ENCODE results near the gene TEX2.
"Not testable (repeated sequence)": the region's sequence is repeated elsewhere in the genome, so short reads cannot be mapped to it uniquely, and the experiment has no call there.

TEX2 gene

DNA sequence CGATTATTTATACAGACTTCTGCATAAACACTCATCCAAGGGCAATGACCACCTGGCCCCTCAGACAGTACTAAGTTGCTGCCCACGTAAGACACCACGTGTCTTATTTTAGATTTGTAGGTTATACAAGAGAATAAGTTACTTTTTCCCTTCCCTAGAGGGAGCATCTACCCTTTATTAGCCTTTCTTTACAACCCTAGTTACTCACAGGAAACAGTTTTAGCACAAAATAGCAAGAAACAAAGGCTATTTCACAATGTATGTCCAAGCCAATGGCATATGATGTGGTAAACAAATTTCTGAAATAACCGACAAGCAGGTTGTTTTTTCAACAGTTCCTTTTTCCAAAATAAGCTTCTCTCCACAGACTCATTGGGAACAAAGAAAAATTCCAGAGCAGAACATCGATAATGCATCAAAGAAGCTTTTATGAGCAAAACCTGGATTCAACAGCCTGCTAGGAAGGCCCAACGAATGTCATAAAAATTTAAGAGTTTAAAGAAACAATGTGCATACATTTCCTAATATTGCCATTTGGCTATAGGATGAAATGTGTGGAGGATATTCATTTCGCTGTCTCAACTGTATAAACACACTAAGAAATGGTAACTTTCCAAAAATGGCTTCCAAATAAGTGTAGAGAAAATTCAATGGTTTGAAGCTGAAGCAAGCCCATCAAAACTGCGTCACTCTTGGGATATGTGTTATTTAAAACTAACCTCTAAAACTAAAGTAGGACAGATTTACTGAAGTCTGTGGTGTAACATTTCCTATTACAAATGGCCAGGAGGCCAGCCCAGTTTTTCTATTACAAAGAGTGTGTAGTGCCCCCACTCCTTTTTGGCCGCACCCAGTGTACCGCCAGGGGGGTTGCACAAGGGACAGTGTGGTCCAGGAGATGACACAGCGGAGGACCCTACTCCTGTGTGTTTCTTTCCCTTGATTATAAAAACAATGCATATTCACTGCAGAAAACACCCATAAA, 82.7 kb downstream of the TEX2 start:
- no peak for DNase-seq

DNA sequence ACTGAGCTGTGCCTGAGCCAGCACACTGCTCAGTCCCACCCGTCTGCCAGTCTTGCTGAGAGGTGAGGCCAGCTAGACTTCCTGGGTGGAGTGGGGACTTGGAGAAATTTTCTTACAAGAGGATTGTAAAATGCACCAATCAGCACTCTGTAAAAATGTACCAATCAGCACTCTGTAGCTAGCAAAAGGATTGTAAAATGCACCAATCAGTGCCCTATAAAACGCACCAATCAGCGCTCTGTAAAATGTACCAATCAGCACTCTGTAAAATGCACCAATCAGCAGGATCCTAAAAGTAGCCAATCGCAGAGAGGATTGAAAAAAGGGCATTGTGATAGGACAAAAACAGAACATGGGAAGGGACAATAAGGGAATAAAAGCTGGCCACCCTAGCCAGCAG, 84.0 kb downstream of the TEX2 start:
- not testable (repeated sequence) for DNase-seq

DNA sequence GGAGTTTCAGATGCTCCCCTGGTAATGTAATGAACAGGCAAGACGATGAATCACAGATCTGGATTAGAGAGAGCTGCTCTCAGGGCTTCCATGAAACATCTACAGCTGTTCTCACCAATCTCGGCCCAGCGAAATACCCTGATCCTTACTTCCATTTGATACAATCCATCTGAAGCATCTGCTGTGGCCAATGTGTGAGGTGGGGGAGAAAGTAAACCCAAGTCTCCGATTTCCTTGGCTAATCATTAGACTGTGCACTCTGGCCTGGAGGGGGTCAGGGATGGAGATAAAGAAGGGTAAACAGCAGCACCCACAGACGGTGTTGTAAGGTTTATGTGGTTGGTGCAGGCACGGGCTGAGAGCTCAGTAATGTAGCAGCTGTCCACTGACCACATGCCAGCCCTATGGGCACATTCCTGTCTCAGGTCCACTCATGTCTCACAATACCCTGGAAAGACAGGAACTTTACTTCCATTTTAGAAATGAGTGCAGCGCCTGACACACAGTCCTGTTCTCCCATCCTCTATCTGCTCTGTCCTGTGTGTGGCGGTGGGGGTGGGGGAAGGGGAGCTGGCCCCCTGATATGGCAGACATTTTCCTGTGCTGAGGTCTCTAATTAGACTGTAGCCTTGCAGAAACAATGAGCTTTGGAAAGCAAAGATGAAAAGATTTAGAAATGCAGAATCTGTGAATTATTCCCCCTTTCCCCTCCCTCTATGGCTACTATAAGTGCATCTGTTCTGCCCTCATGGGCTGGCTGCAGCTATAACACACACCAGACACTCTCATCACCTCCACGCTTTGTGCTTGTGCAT, 84.8 kb downstream of the TEX2 start:
- DNase-seq = no peak

DNA sequence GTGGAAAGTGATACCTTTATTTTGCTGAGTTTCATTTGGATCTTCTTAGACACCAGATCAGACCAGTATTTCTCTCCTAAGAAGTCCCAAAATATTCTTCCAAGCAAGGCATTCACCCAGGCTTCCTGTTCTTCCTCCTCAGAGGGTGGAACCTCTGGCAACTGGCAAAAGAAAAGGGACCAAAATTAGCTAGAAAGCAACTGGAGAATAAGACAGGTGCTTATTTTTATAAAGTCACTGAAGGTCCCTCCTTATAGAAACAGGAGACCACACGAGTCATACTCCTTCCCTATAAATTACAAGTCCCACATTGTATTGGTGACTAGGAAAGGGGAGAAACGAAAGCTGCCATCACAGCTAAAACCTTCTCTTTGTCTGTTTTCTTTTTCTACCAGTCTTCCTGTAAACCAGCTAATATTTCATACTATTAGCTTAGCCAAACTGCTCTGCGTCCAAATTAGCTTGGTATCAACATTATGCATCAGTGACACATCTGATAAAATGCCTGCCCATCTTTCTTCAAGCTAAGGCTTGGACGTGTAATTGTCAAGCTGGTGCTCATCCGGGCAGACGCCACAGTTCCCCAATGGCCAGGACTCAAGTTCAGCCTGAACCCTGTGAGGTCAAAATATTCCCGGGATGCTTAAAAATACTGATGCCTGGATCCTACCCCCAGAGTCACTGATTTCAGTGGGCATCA, 85.6 kb downstream of the TEX2 start:
- DNase-seq = no peak

DNA sequence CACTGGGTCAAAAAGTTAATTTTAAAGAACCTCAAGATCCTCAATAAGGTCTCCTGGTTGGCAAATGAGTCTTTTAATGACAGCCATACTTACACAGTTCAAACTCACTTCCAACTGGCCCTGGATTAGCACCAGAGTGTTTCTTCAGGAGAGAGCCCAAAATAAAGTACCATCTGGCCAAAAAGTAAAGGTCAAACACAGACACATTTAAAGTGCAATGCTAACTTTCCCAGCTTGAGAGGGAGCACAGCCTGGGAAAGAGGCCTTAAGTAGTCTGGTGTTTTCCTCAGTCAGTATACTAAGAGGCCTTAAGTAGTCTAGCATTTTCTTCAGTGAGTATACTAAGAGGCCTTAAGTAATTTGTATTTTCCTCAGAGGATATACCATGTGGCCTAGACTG, 86.5 kb downstream of the TEX2 start:
- no peak for DNase-seq

DNA sequence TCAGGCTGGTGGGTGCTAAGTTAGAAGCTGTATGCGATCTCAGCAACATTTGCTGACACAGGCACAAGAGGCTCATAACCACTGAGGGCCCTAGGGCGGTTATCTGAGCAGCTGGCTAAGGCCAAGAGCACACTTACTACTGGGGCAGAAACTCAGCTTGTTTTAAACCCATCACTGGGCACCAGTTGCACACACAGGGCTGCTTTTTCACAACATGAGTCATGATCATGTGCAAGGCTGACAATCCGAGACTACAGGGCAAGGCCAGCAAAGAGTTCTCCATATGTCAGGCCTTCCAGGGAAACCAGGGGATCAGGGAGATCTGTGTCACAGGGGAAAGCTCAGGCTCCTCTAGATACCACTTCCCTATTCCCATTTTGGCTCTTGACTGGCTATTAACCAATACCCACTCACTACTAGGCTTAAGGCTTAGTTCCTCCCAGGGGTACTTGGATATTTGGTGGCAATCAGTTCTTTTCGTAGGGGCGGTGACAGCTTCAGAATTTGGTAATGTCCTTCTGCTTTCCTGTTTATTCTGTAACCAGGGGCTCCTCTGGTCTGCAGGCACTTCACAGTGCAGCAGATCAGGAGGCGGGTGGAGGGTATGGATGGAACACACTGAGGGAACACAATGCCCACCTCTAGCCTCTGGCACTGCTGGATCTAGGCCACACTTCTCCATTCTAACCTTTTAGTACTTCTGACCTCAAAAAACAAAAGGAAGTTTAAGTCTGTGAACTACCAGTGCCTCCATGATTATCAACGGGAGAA, 88.2 kb downstream of the TEX2 start:
- no peak for DNase-seq

DNA sequence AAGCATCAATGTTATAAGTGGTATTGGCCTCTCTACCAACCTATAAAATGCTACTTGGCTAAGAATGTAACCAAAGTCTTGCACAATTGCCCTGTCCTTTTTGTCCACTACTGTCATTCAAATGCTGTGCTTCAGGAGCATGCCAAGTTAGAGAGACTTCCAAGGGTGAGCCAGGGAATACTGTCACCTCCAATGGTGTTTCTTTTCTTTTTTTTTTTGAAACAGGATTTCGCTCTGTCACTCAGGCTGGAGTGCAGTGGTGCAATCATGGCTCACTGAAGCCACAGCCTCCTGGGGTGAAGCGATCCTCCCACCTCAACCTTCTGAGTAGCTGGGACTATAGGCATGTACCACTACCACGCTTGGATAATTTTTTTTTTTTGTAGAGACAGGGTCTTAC, 89.4 kb downstream of the TEX2 start:
- no peak for DNase-seq

DNA sequence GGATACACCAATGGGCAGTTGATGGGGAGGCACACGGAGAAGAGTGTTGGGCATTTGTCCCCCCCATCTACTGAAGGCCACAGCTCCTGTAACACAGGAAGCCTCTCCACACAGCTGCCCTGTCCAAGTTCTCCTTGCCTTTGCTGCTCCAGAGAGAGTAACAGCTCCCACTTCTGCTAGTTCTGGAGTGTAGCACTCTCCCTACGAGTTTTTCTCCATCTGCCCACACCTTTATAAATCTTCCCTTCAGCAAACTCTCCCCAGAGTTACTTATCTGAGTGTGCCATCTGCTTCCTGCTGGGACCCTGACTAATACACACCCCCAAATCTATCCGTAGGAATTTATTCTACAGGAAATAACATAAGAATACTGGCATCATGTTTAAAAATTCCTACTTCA, 90.5 kb downstream of the TEX2 start:
- no peak for DNase-seq

DNA sequence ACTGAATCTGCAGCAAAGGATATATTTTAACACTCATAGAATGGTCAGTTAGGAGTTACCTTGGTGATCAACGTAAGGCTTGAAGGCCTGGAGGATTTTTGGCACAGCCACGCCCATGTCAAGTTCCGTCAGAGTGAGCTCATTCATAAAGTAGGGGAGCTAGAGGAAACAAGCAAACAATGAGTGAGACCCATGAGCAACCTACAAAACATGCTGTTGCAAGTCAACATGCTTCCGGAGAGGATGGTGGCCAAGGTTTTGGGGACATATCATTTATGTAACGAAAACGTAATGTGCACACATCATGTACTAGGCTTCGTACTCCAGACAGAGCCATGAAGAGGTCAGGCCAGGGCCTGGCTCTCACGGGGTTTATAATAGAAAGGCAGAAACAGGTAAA, 92.0 kb downstream of the TEX2 start:
- DNase-seq = no peak

DNA sequence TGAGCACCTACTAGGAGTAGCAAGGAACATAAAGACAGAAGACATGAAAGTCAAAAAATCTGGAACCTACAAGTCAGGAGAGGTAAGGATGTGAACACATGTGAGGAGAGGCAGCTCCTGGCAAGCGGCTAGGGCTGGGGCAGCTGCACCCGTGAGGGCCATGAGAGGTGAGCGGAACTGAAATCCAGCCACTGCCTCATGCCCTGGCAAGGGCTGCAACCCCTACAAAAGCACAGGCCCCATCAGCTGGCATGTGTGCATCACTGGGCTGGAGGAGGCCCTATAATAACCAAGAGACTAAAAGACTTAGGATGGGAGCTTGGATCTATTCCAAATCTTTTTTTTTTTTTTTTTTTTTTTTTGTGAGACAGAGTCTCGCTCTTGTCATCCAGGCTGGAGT, 92.8 kb downstream of the TEX2 start:
- DNase-seq = no peak

DNA sequence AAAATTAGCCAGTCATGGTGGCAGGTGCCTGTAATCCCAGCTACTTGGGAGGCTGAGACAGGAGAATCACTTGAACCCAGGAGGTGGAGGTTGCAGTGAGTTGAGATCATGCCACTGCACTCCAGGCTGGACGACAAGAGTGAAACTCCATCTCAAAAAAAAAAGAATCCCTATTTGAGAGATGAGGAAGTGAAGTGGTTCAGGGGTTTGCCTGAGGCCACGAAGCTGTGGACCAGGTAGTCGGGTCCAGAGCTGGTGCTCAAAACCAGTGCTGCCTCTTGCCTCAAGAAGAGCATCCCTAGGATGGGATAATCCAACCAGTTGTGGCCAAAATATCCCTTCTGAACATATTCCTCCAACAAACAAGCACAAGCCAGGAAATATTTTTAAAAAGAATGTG, 95.4 kb downstream of the TEX2 start:
- DNase-seq = not testable (repeated sequence)

DNA sequence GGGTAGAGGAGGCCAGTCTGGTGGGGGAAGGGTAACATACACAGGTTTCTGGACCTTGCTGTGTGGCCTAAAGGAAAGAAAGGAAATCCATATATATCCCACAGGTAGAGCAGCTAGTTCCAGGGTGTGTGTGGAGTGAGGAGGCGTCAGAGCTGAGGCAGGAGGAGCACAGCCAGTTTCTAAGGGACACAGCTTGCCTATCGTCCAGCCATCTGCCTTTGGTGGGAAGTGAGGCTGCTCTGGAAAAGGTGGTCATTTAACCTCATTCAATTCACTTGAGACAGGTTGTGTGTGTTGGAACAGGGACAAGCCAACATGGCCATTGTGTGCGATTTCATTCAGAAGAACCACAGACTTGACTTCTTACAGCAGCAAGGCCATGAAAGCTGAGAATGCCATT, 96.2 kb downstream of the TEX2 start:
- no peak for DNase-seq

DNA sequence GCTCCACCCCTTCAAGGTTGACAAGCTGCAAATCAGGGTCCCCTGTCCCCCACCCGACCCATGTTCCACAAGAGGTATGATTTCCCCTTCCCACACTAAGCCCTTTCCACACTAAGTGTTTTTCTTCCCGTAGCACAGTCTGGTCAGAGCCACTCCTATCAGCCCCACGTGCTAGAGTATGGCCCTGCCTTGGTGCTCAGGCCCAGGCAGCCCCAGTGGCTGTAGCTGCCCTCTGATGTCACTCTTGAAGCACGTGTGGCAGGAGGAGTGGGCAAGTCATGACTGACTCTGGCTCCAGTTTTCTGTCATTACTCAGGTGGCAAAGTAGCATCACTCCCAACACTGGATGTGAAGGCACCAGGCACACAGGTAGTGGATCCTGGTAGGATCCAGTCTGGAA, 97.7 kb downstream of the TEX2 start:
- no peak for DNase-seq

DNA sequence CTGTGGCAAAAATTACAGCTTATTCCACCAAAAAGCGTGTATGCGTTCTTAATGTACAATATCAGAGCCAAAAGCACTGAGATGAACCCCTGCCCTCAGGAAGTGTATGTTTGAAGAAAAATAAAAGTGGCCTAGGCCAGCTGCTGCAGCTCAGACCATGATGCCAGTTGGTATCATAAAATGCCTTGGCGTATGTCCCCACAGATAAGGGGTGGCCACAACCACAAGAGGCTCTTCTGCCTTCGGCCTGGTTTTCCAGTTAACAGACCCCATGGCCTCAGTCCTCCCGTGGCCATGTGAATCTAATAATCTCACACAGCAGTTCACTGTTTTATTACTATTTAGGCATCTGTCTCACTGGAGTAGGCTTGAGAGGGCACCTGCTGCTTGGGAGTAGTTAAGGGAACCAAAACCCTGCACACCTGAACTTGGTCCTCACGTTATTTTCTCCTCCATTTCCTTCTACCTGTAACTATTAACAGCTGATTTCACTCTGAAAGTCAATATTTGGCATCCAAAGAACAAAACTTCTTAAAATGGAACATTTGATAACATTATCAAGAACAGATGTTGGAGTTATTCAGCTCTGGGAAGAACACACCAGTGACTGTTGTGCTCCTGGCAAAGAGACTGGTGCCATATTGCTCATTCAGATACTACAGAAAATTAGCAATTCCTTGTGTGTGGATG, 98.3 kb downstream of the TEX2 start:
- DNase-seq = no peak

DNA sequence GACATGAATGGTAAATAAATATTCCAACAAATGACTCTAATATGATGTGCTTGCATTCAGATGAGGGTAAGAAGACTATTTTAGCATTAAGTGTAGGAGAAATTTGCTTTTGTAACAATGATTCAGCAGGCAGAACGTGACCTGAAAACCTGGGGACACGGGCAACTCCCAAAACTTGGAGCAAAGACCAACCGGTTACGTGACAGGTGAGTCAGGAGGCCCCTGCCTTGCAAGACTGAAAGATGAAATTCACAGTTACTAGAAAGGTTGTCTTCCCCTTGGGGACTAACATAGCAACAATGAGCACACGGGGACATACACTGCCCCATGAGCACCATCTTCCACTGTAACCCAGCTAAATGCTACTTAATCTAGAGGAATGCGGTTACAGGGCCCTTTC, 99.6 kb downstream of the TEX2 start:
- DNase-seq = no peak

DNA sequence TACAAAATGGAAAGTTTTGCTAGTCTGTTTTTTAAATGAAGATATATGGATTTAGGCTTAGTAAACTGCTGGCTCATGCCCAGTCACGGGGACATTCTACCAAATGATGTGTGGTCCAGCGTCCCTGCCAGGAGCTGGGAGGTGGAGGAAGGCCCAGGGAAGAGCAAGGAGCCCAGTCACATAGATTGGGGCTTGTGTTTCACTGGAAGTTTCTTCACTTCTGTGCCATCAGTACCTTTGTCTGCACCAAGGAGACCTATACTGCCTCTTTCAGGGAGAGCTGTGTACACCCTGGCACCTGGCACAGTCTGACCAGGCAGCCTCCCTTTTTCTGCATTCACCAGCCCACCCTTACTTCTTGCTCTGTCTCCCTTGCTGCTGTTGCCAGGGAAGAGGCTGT, 100.5 kb downstream of the TEX2 start:
- no peak for DNase-seq

DNA sequence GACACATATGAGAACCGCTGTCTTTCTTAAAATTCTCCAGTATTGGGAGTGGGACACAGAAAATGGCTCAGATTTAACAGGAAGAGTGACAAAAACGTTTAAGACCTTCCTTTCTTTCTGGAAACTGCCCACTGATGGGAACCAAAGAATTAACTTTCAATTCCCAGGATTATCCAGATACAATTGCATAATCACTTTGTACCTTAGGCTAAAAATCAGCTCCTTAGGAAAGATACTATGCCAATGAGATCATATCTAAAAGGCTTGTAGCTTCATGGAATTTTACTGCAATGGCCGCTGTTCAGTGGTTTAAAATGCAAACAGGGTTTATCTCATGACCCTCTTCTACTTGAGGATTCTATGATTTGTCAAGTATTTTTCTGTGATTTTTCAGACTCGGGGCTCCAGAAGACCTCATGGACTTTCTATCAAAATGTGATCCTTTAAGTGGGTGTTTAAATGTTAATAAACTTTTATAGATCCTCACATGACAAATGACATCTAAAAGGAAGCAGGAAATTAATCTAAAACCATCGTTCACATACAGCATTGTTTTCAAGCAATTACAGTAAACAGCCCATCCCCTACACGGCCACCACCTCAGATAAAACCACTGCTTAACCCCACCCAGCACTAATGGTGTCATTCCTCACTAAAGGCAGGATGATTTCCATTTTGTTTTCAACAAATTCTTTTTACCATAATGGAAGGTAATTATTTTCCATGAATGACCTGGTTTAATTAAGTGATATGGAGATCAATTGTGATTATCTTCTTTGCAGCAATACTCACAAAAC, 101.5 kb downstream of the TEX2 start:
- no peak for DNase-seq

DNA sequence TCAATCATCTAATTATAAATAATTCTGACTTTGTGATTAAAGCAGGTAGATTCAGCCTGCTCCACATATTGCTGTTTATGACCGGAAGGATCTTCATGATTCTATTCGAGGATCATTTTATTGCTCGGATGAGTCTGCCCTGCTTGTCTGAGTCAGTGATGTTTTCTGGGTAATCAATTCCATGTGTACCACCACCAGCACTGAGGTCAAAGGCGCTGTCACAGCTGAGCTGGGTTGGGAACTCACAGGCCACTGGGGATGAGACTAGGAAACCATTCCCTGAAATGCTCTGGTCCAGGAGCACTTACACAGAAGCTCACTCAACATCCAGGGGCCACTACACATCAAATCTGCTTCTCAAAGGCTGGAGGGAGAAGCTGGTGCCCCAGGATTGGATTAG, 102.7 kb downstream of the TEX2 start:
- no peak for DNase-seq

DNA sequence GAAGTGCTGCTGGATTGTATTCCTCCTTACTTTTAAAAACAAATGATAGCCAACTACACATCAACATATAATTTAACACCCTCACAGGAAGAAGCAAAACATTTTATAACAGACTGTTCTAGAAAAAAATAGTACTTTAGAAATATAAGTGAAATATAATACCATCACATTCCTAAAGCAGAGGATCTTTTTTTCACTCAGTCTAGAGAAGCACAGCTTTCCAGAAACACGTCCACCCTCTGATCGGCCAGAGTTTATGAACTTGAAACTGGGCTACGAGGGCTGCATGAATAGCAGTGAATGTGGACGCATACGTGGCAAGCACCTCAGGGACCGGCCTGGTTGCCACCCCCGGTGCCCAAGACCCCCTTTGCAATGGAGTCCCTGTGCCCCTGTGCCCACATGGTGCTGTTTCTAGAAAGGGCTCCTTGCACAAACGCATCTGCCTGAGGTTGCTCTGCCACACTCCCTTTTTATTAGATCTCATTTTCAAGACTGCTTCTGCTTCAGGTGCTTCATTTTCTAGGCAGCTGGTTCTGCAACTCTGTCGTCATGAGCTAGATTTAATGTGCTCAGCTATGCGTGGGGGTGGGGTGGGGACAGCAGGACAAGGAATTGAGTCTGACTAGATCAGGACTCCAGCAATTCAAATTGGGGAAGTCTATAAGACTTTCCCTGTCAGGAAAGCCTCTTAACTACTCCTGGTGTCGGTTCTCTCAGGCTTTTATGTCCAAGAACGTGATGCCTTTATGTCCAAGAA, 104.0 kb downstream of the TEX2 start:
- DNase-seq = no peak

DNA sequence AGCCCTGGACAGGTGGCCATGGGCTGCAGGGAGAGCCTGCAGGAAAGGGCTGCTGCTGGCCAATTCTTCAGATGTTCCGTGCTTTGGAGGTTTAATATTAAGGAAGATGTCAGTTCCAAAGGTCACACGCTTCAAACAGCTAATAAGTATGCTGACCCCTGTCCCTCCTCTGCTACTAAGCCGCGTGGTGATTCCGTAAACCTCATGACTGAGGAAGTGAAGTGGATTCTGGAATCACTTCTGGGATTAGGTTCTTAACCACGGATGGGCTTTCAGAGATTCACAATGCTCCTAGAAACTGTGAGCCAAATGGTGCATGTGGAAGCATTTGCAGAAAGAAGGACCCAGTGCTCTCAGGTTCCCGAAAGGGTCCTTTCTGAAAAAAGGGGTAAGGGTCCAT, 104.7 kb downstream of the TEX2 start:
- no peak for DNase-seq

All from 8988T (cell line).